NCI-H2196 (cell line): ENCODE data around the gene MAP3K9.

Experiments used
- DNase-seq: peaks from one replicate; lab custom pipeline; 2025; ENCODE audit not compliant: unreplicated experiment; lab: John Stamatoyannopoulos, UW

The MAP3K9 gene

DNA sequence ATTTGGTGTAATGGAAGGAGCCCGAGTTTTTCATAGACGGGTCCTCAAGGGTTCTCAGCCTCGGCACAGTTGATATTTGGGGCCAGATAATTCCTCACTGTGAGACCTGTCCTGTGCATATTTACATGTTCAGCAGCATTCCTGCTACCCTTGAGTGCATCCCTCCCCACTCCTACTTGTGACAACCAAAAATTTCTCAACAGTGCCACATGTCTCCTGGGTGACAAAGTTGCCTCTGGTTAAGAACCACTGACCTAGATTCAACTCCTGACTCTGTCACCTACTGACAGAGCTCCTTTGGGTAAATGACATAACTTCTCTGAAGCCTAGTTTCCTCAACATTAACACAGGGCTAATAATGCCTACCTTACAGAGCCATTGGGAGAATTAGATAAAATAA is 107.2 kb downstream of the MAP3K9 start:
- no peak for DNase-seq

GRCh38 chr14:70701610-70702009 is 107.7 kb downstream of the MAP3K9 start:
- DNase-seq = no peak

- no peak for DNase-seq
Measured at GRCh38 chr14:70700955-70701585, 108.2 kb downstream of the MAP3K9 start.

- DNase-seq = no peak
Measured at GRCh38 chr14:70699646-70700045, 109.7 kb downstream of the MAP3K9 start.

GRCh38 chr14:70698288-70698687 is 111.0 kb downstream of the MAP3K9 start:
- no peak for DNase-seq

- no peak for DNase-seq
Measured at GRCh38 chr14:70697701-70698100, 111.6 kb downstream of the MAP3K9 start.

GRCh38 chr14:70696026-70696425 is 113.3 kb downstream of the MAP3K9 start:
- no peak for DNase-seq

DNA sequence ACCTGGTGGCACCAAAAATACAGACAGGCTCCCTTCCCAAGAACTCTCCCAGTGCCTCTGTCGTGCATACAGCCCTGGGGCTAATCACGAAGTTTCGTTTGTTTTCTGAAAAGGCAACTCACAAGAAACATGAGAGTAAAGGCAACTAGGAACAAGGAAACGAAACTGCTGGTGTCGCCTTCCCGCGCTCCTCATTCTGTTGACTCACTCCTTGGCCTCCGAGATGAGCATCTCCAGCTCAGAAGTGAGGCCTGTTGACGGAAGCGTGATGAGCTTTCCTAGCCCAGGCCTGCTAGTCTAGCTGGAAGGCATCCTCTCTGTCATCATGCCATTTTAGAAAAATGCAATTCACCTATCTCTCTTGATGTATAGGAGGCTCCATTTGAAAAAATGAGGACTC is 117.1 kb downstream of the MAP3K9 start:
- no peak for DNase-seq

GRCh38 chr14:70685474-70686197 is 123.7 kb downstream of the MAP3K9 start:
- no peak for DNase-seq

GRCh38 chr14:70683983-70684382 is 125.3 kb downstream of the MAP3K9 start:
- DNase-seq = no peak

DNA sequence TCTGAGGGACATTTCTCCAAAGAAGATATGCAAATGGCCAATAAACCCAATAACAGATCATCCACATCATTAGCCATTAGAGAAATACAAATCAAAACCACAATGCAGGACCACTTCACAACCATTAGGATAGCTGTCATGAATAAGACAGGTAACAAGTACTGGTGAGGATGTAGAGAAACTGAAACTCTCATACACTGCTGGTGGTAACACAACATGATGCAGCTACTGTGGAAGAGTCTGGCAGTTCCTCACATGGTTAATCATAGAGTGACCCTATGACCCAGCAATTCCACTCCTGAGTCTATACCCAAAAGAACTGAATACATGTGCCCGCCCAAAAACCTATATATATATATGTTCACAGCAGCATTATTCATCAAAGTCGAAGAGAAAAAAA is 128.6 kb downstream of the MAP3K9 start:
- no peak for DNase-seq

DNA sequence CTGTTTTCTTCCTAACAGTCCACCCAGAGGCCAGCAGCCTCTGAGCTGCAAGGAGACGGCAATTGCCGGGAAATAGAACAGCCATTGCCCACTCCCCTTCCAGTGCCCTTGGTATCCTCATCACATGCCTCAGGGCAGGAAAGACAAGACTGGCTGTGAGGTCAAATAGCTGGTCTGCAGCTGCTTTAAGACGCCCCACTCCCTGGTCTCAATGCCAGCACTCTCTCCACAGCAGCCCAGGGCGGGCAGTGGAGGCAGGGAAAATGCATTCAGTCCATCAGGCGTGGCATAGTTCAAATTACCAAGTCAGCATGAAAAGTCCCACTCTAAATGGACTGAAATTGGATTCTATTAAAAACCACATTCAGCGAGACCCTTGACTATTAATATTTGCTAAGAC is 132.0 kb downstream of the MAP3K9 start:
- DNase-seq = no peak
